Tibial artery (tissue), 4 donors: ENCODE measurements around the gene ANXA10.
"Not testable (repeated sequence)": the region's sequence is repeated elsewhere in the genome, so short reads cannot be mapped to it uniquely, and the experiment has no call there.

ENCODE experiments used
- DNase-seq, 2 donors: peaks; one replicate each; pipeline ENCODE4 v3.0.0-alpha.2; 2019
- H3K27ac ChIP-seq, 2 donors: fragments of 200-600 bp; sonication (generic) in 1 of 2; 1 replicate in 1 of 2; 2 replicates in 1 of 2; pipeline ENCODE4 v1.5.1; 2018 to 2019; ENCODE audit warnings: mild to moderate bottlenecking in 1 of 2
- H3K27me3 ChIP-seq, 2 donors: fragments of 200-600 bp; sonication (generic) in 1 of 2; one replicate each; pipeline versions ENCODE4 v1.5.1 to v1.6.0; 2016 to 2019
- H3K36me3 ChIP-seq, 3 donors: fragments of 200-600 bp; sonication (generic) in 2 of 3; one replicate each; pipeline ENCODE4 v1.5.1; 2016 to 2019; ENCODE audit warnings: mild to moderate bottlenecking in 2 of 3
- H3K4me1 ChIP-seq, 4 donors: fragments of 200-600 bp; sonication (generic) in 2 of 4; 1 replicate in 3 of 4; 2 replicates in 1 of 4; pipeline ENCODE4 v1.5.1; 2016 to 2019
- H3K4me3 ChIP-seq, 2 donors: fragments of 200-600 bp; sonication (generic) in 1 of 2; 1 replicate in 1 of 2; 2 replicates in 1 of 2; pipeline ENCODE4 v1.5.1; 2018 to 2019; ENCODE audit warnings: mild to moderate bottlenecking in 2 of 2
- H3K9me3 ChIP-seq, 3 donors: fragments of 200-600 bp; sonication (generic) in 1 of 3; one replicate each; pipeline ENCODE4 v1.5.1; 2016 to 2019
- intact Hi-C: fragments of 100-400 bp; cut with DNase I; formaldehyde crosslinking; loops from one replicate; pipeline ENCODE4 v1.15.0; 2023; ENCODE audit warnings: low total_unique reads
- TF ChIP-seq, protein P1 (sequence below), 2 experiments: fragments of 200-600 bp in 1 of 2; fragments of 450-650 bp in 1 of 2; IDR thresholded peaks; one replicate each; pipeline ENCODE4 v1.5.1; 2017 to 2019; ENCODE audit warnings: antibody characterized with exemption in 2 of 2, mild to moderate bottlenecking in 1 of 2, moderate library complexity in 1 of 2

The ANXA10 gene

GRCh38 chr4:168098248-168098717 lies 5.9 kb downstream of the ANXA10 start:
- H3K9me3 ChIP-seq: no peaks in the 10 kb centered on the region
- H3K4me3 ChIP-seq: no peak overlapping the region
- intact Hi-C loops: no loop called here
- DNase-seq: no peak
- no peak overlapping the region for H3K27ac ChIP-seq
- H3K36me3 ChIP-seq: no peaks in the 10 kb centered on the region
- no peaks in the 10 kb centered on the region for H3K27me3 ChIP-seq
- TF ChIP-seq, protein P1, sequence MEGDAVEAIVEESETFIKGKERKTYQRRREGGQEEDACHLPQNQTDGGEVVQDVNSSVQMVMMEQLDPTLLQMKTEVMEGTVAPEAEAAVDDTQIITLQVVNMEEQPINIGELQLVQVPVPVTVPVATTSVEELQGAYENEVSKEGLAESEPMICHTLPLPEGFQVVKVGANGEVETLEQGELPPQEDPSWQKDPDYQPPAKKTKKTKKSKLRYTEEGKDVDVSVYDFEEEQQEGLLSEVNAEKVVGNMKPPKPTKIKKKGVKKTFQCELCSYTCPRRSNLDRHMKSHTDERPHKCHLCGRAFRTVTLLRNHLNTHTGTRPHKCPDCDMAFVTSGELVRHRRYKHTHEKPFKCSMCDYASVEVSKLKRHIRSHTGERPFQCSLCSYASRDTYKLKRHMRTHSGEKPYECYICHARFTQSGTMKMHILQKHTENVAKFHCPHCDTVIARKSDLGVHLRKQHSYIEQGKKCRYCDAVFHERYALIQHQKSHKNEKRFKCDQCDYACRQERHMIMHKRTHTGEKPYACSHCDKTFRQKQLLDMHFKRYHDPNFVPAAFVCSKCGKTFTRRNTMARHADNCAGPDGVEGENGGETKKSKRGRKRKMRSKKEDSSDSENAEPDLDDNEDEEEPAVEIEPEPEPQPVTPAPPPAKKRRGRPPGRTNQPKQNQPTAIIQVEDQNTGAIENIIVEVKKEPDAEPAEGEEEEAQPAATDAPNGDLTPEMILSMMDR (IDR thresholded peaks at IDR 0.05): no peak
- no peaks in the 10 kb centered on the region for H3K4me1 ChIP-seq

- intact Hi-C loops: no loop called here
- no peaks in the 10 kb centered on the region for H3K27me3 ChIP-seq
Measured at GRCh38 chr4:168099195-168099594, 6.9 kb downstream of the ANXA10 start.

GRCh38 chr4:168101026-168101425 lies 8.7 kb downstream of the ANXA10 start:
- H3K36me3 ChIP-seq: no peaks in the 10 kb centered on the region
- TF ChIP-seq, protein P1 (IDR thresholded peaks at IDR 0.05): no peak

More at GRCh38 chr4:168099195-168099594, 6.9 kb downstream of the ANXA10 start:
- Histone ChIP-seq H3K27ac (no peak overlapping the region), H3K4me1 (no peaks in the 10 kb centered on the region), H3K4me3 (no peak overlapping the region), H3K36me3 (no peaks in the 10 kb centered on the region), H3K9me3 (no peaks in the 10 kb centered on the region)
- DNase-seq: no peak
- TF ChIP-seq, protein P1 (IDR thresholded peaks at IDR 0.05): no peak

GRCh38 chr4:168102403-168102802 lies 10.1 kb downstream of the ANXA10 start:
- Histone ChIP-seq H3K4me3 (no peak overlapping the region), H3K27ac (no peak overlapping the region), H3K9me3 (no peaks in the 10 kb centered on the region)

More at GRCh38 chr4:168101026-168101425, 8.7 kb downstream of the ANXA10 start:
- no peaks in the 10 kb centered on the region for H3K9me3 ChIP-seq
- H3K4me1 ChIP-seq: no peaks in the 10 kb centered on the region
- H3K4me3 ChIP-seq: no peak overlapping the region
- no peaks in the 10 kb centered on the region for H3K27me3 ChIP-seq
- no peak overlapping the region for H3K27ac ChIP-seq
- no peak for DNase-seq
- intact Hi-C loops: no loop called here

DNA sequence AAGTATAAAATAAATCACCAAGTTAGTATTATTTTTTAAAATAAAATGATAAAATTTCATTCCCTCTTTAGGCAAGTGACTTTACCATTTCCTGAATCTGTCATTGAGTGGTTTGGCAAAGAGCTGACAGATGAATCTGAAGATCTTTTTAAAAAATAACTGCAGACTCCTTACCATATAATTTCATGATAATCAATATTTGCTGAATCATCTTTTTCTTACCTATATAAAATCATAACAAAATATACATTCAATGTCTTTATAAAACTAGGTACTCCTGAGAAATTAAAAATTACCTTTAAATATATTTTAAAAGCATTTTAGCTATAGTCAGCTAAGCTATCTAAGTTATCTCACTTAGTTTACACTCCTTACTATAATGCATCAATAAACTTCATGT lies 17.2 kb downstream of the ANXA10 start:
- no peak overlapping the region for H3K27ac ChIP-seq
- no peak for DNase-seq
- H3K4me1 ChIP-seq: no peaks in the 10 kb centered on the region
- no peak overlapping the region for H3K4me3 ChIP-seq
- TF ChIP-seq, protein P1 (IDR thresholded peaks at IDR 0.05): no peak
- H3K9me3 ChIP-seq: no peaks in the 10 kb centered on the region
- H3K36me3 ChIP-seq: no peaks in the 10 kb centered on the region
- intact Hi-C loops: loop anchor here (5.0 kb wide), 1 partner anchor 1263 kb away; no protein-coding TSS in a partner anchor
- H3K27me3 ChIP-seq: no peaks in the 10 kb centered on the region

More at GRCh38 chr4:168102403-168102802, 10.1 kb downstream of the ANXA10 start:
- no peaks in the 10 kb centered on the region for H3K4me1 ChIP-seq
- no peaks in the 10 kb centered on the region for H3K36me3 ChIP-seq
- intact Hi-C loops: no loop called here
- TF ChIP-seq, protein P1 (IDR thresholded peaks at IDR 0.05): no peak
- DNase-seq: no peak
- no peaks in the 10 kb centered on the region for H3K27me3 ChIP-seq

GRCh38 chr4:168113059-168113458 lies 20.7 kb downstream of the ANXA10 start:
- H3K9me3 ChIP-seq, H3K4me3 ChIP-seq, DNase-seq, H3K4me1 ChIP-seq, H3K36me3 ChIP-seq, H3K27me3 ChIP-seq, H3K27ac ChIP-seq, intact Hi-C loops: not testable (repeated sequence)
